Tibial nerve (tissue), 4 donors: ENCODE results near the gene HSFX4. TPM values are rescaled to one million over a fixed set of nuclear protein-coding genes. Genes with fewer than 3 reads are reported as not detected.

Source experiments
- DNase-seq, 2 donors: peaks; one replicate each; pipeline ENCODE4 v3.0.0-alpha.2; 2019; ENCODE audit warnings: low spot score in 2 of 2
- H3K27ac ChIP-seq, 4 donors: fragments of 200-600 bp; sonication (generic) in 3 of 4; one replicate each; pipeline ENCODE4 v1.5.1; 2017 to 2019; ENCODE audit warnings: mild to moderate bottlenecking in 1 of 4
- H3K27me3 ChIP-seq, 2 donors: fragments of 200-600 bp; sonication (generic) in 1 of 2; one replicate each; pipeline versions ENCODE4 v1.5.1 to v1.6.0; 2017 to 2019
- H3K36me3 ChIP-seq, 3 donors: fragments of 200-600 bp; sonication (generic); one replicate each; pipeline ENCODE4 v1.5.1; 2018 to 2019
- H3K4me1 ChIP-seq, 4 donors: fragments of 200-600 bp; sonication (generic) in 3 of 4; one replicate each; pipeline ENCODE4 v1.5.1; 2017 to 2019
- H3K4me3 ChIP-seq, 4 donors: fragments of 200-600 bp; sonication (generic) in 3 of 4; one replicate each; pipeline ENCODE4 v1.5.1; 2017 to 2019; ENCODE audit warnings: mild to moderate bottlenecking in 1 of 4, moderate library complexity in 1 of 4
- H3K9me3 ChIP-seq, 4 donors: fragments of 200-600 bp; sonication (generic) in 3 of 4; one replicate each; pipeline ENCODE4 v1.5.1; 2017 to 2019
- EP300 ChIP-seq, 2 donors: sonication (generic); formaldehyde crosslinking; IDR thresholded peaks; one replicate each; pipeline ENCODE4 v1.6.1; 2017; ENCODE audit warnings: antibody characterized with exemption in 2 of 2, mild to moderate bottlenecking in 1 of 2
- POLR2A ChIP-seq, 2 donors: fragments of 450-650 bp; IDR thresholded peaks; one replicate each; pipeline ENCODE4 v1.6.1; 2017; ENCODE audit warnings: antibody characterized with exemption in 2 of 2, mild to moderate bottlenecking in 2 of 2, moderate library complexity in 2 of 2
- WGBS, 2 donors: methylation state at CpG; one replicate each; pipeline ENCODE4 v1.1.5; 2018; 5-methylcytosine and 5-hydroxymethylcytosine counted together
- total RNA-seq, 4 donors: library from RNA; depleted of rRNA; stranded (reverse); fragments of >200 nt; gene quantifications; one replicate each; pipeline ENCODE4 v1.1.0, GENCODE V29; 2016
- TF ChIP-seq, protein P1 (sequence below), 5 experiments: fragments of 200-600 bp in 3 of 5; fragments of 450-650 bp in 2 of 5; sonication (generic) in 3 of 5; IDR thresholded peaks; one replicate each; pipeline ENCODE4 v1.5.1; 2016 to 2019; ENCODE audit warnings: antibody characterized with exemption in 5 of 5, mild to moderate bottlenecking in 3 of 5, moderate library complexity in 2 of 5

Gene HSFX4
- total RNA-seq, 4 donors from 2014 or later = not detected

DNA sequence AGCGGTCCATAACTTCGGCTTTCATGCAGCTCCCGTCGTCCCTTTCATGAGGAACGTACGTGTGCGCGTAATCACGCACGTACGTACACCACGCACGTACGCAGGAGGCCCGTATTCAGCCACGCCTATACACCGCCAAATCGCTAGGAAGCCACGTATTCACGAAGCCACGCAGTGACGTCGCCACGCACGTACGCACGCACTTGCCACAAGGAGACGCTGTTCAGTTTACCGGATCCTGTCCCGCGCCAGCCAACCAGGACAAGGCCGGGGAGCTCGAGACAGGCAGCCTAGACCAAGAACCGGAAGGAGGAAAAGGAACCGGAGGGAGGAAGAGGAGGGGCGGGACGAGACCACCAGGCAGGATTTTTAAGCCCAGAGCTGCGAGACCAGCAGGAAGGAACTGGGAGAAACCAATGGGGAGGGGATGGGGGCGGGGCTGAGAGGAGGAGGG is 9.1 kb downstream of the HSFX4 start, which contains the start of gene EOLA2:
TSS of gene EOLA2 (minus strand) at position 65 of the 454 bp plus-strand sequence. CDS start 4,617 bp downstream, outside the sequence.
- Histone ChIP-seq H3K9me3 (no peaks in the 10 kb centered on the region), H3K4me3 (peak within 1 kb of the TSS; percentile 44 to 82 (median 56)), H3K27ac (peak within 1 kb of the TSS; percentile 89 to 97 (median 95)), H3K4me1 (peaks cover 0 to 8% (median 0%) of the 10 kb centered on the region in 4 donors), H3K27me3 (no peaks in the 10 kb centered on the region), H3K36me3 (peaks cover 0 to 11% (median 0%) of the 10 kb centered on the region in 3 donors)
- peak; percentile 86 to 91 for DNase-seq
- WGBS, 2 donors = 0 to 61% methylated on average over 8 to 38 of the region's 39 CpGs
- TF ChIP-seq POLR2A (IDR thresholded peaks at IDR 0.05) (peak; percentile 27 to 69), EP300 (IDR thresholded peaks at IDR 0.05) (peak; percentile 89 to 90)
- TF ChIP-seq, protein P1, sequence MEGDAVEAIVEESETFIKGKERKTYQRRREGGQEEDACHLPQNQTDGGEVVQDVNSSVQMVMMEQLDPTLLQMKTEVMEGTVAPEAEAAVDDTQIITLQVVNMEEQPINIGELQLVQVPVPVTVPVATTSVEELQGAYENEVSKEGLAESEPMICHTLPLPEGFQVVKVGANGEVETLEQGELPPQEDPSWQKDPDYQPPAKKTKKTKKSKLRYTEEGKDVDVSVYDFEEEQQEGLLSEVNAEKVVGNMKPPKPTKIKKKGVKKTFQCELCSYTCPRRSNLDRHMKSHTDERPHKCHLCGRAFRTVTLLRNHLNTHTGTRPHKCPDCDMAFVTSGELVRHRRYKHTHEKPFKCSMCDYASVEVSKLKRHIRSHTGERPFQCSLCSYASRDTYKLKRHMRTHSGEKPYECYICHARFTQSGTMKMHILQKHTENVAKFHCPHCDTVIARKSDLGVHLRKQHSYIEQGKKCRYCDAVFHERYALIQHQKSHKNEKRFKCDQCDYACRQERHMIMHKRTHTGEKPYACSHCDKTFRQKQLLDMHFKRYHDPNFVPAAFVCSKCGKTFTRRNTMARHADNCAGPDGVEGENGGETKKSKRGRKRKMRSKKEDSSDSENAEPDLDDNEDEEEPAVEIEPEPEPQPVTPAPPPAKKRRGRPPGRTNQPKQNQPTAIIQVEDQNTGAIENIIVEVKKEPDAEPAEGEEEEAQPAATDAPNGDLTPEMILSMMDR (IDR thresholded peaks at IDR 0.05) = peak; percentile 44 to 79 (median 54)

DNA sequence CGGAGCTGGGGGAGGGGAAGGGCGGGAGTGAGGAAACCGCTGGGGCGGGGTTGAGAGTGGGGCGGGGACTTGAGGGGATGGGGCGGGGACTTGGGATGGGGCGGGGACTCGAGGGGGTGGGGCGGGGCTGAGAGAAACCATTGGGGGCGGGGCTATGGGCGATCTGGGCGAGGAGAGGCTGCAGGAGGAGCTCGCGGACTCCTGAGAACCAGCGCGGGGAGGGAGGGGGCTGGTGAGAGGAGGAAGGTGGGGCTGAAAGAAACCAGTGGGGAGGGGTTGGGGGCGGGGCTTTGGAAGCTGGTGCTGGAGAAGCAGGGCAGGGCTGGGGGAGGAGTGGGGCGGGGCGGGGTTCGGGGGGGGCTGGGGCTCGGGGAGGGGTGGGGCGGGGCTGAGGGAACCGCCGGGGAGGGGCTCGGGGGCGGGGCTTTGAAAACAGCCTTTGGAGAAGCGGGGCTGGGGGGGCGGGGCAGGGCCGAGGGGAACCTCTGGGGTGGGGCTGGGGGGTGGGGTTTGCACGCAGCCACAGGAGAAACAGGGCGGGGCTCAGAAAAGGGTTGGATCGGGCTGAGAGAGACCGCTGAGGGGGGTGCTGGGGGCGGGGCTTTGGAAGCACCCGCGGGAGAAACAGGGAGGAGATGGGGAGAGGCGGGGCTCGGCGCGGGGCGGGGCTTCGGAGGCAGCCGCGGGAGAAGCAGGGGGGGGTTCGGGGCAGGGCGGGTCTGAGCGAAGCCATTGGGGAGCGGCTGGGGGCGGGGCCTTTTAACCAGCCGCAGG is 9.7 kb downstream of the HSFX4 start:
- WGBS, 2 donors = 6 to 40% methylated on average over 10 to 38 of the region's 50 CpGs
- Histone ChIP-seq H3K36me3 (peaks cover 0 to 6% (median 0%) of the 10 kb centered on the region in 3 donors), H3K27me3 (no peaks in the 10 kb centered on the region), H3K4me3 (peak overlapping the region; percentile 49 to 82 (median 57)), H3K4me1 (peaks cover 0 to 8% (median 0%) of the 10 kb centered on the region in 4 donors), H3K9me3 (no peaks in the 10 kb centered on the region), H3K27ac (peak overlapping the region; percentile 89 to 97 (median 95))
- DNase-seq = peak; percentile 89 to 92
- TF ChIP-seq EP300 (IDR thresholded peaks at IDR 0.05) (no peak), POLR2A (IDR thresholded peaks at IDR 0.05) (no peak)
- TF ChIP-seq, protein P1 (IDR thresholded peaks at IDR 0.05) = no peak

DNA sequence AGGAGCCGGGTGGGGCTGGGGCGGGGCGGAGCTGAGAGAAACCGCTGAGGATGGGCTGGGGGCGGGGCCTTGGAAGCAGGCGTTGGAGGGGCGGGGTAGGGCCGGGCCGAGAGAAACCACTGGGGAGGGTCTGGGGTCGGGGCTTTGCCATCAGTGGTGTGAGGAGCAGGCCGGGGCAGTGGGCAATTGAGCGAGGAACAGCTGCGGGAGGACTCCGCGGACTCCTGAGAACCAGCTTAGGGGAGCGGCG is 10.2 kb downstream of the HSFX4 start:
- WGBS, 2 donors = 0 to 33% methylated on average over 7 to 17 of the region's 17 CpGs
- no peak for DNase-seq
- H3K27me3 ChIP-seq = no peaks in the 10 kb centered on the region
- peaks cover 0 to 8% (median 0%) of the 10 kb centered on the region in 4 donors for H3K4me1 ChIP-seq
- peak overlapping the region; percentile 42 to 58 (median 48) for H3K4me3 ChIP-seq
- H3K36me3 ChIP-seq = peaks cover 0 to under 1% (median 0%) of the 10 kb centered on the region in 3 donors
- H3K27ac ChIP-seq = peak overlapping the region; percentile 86 to 97 (median 95)
- TF ChIP-seq, protein P1 (IDR thresholded peaks at IDR 0.05) = no peak
- peak in 1 of 2 donors; percentile 58 for TF ChIP-seq POLR2A (IDR thresholded peaks at IDR 0.05)
- TF ChIP-seq EP300 (IDR thresholded peaks at IDR 0.05) = peak in 1 of 2 donors; percentile 54
- no peaks in the 10 kb centered on the region for H3K9me3 ChIP-seq

DNA sequence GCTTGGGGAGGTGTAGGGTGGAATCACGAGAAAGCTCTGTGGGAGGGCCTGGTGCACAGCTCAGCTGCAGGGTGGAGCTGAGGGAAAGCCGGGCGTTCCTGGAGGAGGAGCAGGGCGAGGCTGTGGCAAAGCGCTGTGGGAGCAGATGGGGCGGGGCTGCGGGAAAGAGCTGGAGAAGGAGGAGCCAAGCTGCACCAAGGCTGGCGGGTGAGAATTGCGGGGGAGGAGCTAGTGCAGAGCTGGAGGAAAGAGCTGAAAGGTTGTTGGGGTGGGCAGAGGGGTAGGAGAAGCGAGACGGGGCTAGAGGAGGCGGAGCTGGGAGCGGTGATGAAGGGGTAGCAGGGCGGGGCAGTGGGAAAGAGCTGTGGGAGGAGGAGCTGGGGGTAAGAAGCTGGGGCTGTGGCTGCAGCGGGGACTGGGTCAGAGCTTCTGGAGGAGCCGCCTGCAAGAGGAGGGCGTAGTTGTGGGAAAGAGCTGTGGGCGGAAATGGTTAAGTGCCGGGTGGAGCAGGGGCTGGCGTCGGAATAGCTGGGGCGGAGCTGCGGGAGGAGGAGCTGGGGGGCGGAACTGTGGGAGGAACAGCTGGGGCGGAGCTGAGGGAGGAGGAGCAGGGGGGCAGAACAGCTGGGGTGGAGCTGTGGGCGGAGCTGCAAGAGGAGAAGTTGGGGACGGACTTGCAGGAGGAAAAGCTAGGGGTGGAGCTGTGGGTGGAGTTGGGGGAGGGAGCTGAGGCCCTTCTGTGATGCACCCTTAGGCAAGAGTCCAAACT is 10.7 kb downstream of the HSFX4 start:
- Histone ChIP-seq H3K27ac (peak overlapping the region; percentile 86 to 97 (median 95)), H3K9me3 (no peaks in the 10 kb centered on the region), H3K36me3 (no peaks in the 10 kb centered on the region), H3K27me3 (no peaks in the 10 kb centered on the region), H3K4me3 (peak overlapping the region; percentile 42 to 58 (median 48)), H3K4me1 (peaks cover 0 to 8% (median 0%) of the 10 kb centered on the region in 4 donors)
- 3 to 39% methylated on average over 26 to 27 of the region's 27 CpGs for WGBS, 2 donors
- DNase-seq = peak; percentile 87 to 92
- TF ChIP-seq POLR2A (IDR thresholded peaks at IDR 0.05) (no peak), EP300 (IDR thresholded peaks at IDR 0.05) (peak in 1 of 2 donors; percentile 21)
- TF ChIP-seq, protein P1 (IDR thresholded peaks at IDR 0.05) = no peak
